Activated B cell treated with CpG ODN at 0.5 μM for 24 hours (primary cell): Measurements from ENCODE around the gene KCNIP1. TPM values are rescaled to one million over a fixed set of nuclear protein-coding genes. Genes with fewer than 3 reads are reported as not detected.

ENCODE experiments used
- ATAC-seq: fragments of 200-7000 bp; cut with Tn5 transposase; one replicate; pipeline ENCODE4 v1.10.0; 2021; ENCODE audit warnings: low read depth, mild to moderate bottlenecking, moderate library complexity
- CTCF ChIA-PET: fragments of 350-600 bp; sonication (Branson Sonifier 250); formaldehyde crosslinking; loops from one replicate; lab custom pipeline; 2021; ENCODE audit warnings: antibody characterized with exemption; lab: Charles Lee
- POLR2A ChIA-PET: fragments of 350-600 bp; sonication (Branson Sonifier 250); formaldehyde crosslinking; loops from one replicate; lab custom pipeline; 2021; ENCODE audit warnings: antibody characterized with exemption; lab: Charles Lee
- DNase-seq: peaks from one replicate; pipeline ENCODE4 v3.0.0; 2022
- H3K27ac Mint-ChIP-seq: one replicate; pipeline ENCODE4 v1.8.0; 2020; ENCODE audit warnings: mixed read lengths
- H3K27me3 Mint-ChIP-seq: one replicate; pipeline ENCODE4 v1.8.0; 2021; ENCODE audit warnings: mixed read lengths
- H3K36me3 Mint-ChIP-seq: one replicate; pipeline ENCODE4 v1.8.0; 2021; ENCODE audit warnings: low read depth, mixed read lengths
- H3K4me1 Mint-ChIP-seq: one replicate; pipeline ENCODE4 v1.8.0; 2021; ENCODE audit warnings: mixed read lengths
- H3K4me3 Mint-ChIP-seq: one replicate; pipeline ENCODE4 v1.8.0; 2020; ENCODE audit warnings: mild to moderate bottlenecking, mixed read lengths
- H3K9me3 Mint-ChIP-seq: one replicate; pipeline ENCODE4 v1.8.0; 2020; ENCODE audit warnings: mixed read lengths
- CTCF ChIP-seq: fragments of 200-600 bp; IDR thresholded peaks from one replicate; pipeline ENCODE4 v1.8.0; 2022; ENCODE audit warnings: antibody characterized with exemption, mild to moderate bottlenecking
- intact Hi-C: fragments of 100-400 bp; cut with micrococcal nuclease; formaldehyde crosslinking; loops from one replicate; pipeline ENCODE4 v1.15.1; 2024
- total RNA-seq: library from RNA; stranded (reverse); gene quantifications from 2 replicates; pipeline ENCODE4 v1.2.3, GENCODE V29; 2022

The KCNIP1 gene
- total RNA-seq, 1 donor from 2014 or later, result not detected

- ChIA-PET POLR2A (no interaction called here), CTCF (interaction anchor here (1.7 kb wide), 1 partner anchor 153 kb away, joined by 6 read pairs; no protein-coding TSS in a partner anchor)
- TF ChIP-seq CTCF, result no peak
- H3K27me3 Mint-ChIP-seq, result peaks cover 21% of the 10 kb centered on the region
- no peak overlapping the region for H3K27ac Mint-ChIP-seq
- DNase-seq (peak; percentile 29), ATAC-seq (no peak)
- H3K4me3 Mint-ChIP-seq, result no peak overlapping the region
- intact Hi-C loops, result no loop called here
- H3K9me3 Mint-ChIP-seq, result no peaks in the 10 kb centered on the region
- H3K4me1 Mint-ChIP-seq, result peaks cover 7% of the 10 kb centered on the region
- H3K36me3 Mint-ChIP-seq, result no peaks in the 10 kb centered on the region
Measured at GRCh38 chr5:170638454-170639220, 134.8 kb downstream of the KCNIP1 start.

- no peak for TF ChIP-seq CTCF
- Mint-ChIP-seq H3K9me3 (no peaks in the 10 kb centered on the region), H3K27me3 (peaks cover 22% of the 10 kb centered on the region), H3K4me3 (no peak overlapping the region), H3K27ac (no peak overlapping the region), H3K4me1 (no peaks in the 10 kb centered on the region), H3K36me3 (no peaks in the 10 kb centered on the region)
- ChIA-PET POLR2A (no interaction called here), CTCF (interaction anchor here (1.7 kb wide), 1 partner anchor 152 kb away, joined by 6 read pairs; no protein-coding TSS in a partner anchor)
- no peak for ATAC-seq
- no peak for DNase-seq
- intact Hi-C loops, result no loop called here
Measured at GRCh38 chr5:170639221-170639925, 135.6 kb downstream of the KCNIP1 start.

- ChIA-PET POLR2A (no interaction called here), CTCF (no interaction called here)
- DNase-seq, result no peak
Measured at GRCh38 chr5:170640731-170641588, 137.1 kb downstream of the KCNIP1 start.

GRCh38 chr5:170641589-170642031 is 137.8 kb downstream of the KCNIP1 start:
- peaks cover 24% of the 10 kb centered on the region for H3K27me3 Mint-ChIP-seq
- H3K36me3 Mint-ChIP-seq, result no peaks in the 10 kb centered on the region
- TF ChIP-seq CTCF, result no peak
- no peak overlapping the region for H3K27ac Mint-ChIP-seq
- DNase-seq (no peak), ATAC-seq (no peak)
- intact Hi-C loops, result no loop called here
- CTCF ChIA-PET, result no interaction called here
- no peak overlapping the region for H3K4me3 Mint-ChIP-seq
- no peaks in the 10 kb centered on the region for H3K9me3 Mint-ChIP-seq
- H3K4me1 Mint-ChIP-seq, result no peaks in the 10 kb centered on the region
- POLR2A ChIA-PET, result no interaction called here

More at GRCh38 chr5:170640731-170641588, 137.1 kb downstream of the KCNIP1 start:
- Mint-ChIP-seq H3K9me3 (no peaks in the 10 kb centered on the region), H3K4me1 (no peaks in the 10 kb centered on the region), H3K4me3 (no peak overlapping the region), H3K27me3 (peaks cover 24% of the 10 kb centered on the region), H3K36me3 (no peaks in the 10 kb centered on the region), H3K27ac (no peak overlapping the region)
- intact Hi-C loops, result no loop called here
- ATAC-seq, result no peak
- TF ChIP-seq CTCF, result no peak
